ENCODE data around the gene FBXO36.
A peak's percentile ranks its signal among the peaks of the same experiment; 100 is the strongest.

- TF ChIP-seq POLR2A (IDR thresholded peaks at IDR 0.05) (no peak), CTCF (IDR thresholded peaks at IDR 0.05) (peak; percentile 78 to 89 (median 84))
Observed at GRCh38 chr2:230007931-230008707, 85.8 kb downstream of the FBXO36 start.

Data from esophagus squamous epithelium (tissue), 4 donors.